ENCODE results near the gene PTH1R.

PTH1R gene

DNA sequence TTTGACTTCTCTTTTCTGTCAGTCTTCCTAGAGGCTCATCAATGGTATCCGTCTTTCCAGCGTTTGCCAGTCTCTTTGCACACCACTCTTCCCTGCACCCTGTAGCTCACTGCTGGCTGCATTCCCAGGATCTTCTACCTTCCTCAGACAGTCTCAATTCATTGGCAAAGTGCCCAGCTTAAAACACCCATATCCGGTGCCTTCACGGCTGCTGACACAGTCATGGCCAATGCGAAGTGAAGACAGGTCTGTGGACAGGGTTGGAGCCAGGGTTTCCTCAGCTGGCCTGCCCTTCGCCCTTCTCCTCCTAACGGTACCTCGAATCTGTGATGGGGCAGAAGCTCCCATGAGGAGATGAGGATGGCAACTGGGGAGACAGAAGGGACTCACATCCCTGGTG, 36.1 kb downstream of the PTH1R start:
- peak; percentile 18 for DNase-seq (ENCODE audit: low spot score)

DNA sequence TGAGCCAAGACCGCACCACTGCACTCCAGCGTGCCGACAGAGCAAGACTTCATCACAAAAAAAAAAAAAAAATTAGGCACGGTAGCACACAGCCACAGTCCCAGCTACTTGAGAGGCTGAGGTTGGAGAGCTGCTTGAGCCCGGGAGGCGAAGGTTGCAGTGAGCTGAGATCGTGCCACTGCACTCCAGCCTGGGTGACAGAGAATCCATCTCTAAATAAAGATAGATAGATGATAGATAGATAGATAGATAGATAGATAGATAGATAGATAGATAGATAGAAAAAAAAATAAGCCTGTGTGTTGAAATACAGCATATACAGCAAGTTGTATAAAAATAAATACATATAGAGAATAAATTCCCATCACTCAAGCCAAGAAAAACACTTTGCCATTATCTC, 37.3 kb downstream of the PTH1R start:
- no peak for DNase-seq (ENCODE audit: low spot score)

DNA sequence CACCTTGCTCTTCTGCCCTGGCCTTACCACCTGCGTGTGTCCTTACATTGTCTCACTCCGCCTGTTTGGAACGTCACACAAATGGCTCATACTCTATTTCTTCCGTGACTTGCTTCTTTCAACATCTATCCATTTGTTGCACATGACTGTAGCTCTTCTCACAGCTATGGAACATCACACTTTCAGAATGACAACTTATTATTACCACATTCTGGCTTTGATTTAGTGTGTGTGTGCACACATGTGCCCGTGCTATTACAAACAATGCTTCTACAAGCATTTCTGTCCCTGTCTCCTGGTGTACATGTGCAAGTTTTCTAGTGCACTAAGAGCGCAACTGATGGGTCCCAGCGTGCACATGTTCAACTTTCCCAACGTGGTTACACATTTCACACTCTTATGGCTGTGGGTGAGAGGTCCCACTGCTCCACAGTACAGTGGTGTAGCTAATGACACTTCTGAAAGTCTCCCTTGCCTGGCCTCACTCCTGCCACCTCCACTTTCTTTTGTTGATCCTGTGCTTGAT, 37.8 kb downstream of the PTH1R start:
- no peak for DNase-seq (ENCODE audit: low spot score)

DNA sequence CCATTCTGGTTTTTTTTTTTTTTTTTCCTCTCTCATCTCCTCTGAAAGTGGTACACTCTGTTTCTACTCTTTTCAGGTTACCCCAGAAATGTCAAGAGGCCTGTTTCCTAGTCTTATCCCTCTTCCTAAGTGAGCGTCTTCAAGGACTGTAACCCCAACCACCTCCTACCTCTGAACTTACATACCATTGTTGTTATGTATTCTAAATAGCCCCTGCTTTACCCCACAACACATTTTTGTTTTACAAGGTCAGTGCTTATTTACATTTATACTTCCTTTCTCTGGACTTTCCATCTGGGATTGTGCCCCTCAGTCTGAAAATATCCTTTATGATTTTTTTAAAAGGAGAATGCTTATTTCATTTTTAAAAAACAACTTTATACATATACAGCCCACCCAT, 38.8 kb downstream of the PTH1R start:
- DNase-seq (ENCODE audit: low spot score) = no peak

DNA sequence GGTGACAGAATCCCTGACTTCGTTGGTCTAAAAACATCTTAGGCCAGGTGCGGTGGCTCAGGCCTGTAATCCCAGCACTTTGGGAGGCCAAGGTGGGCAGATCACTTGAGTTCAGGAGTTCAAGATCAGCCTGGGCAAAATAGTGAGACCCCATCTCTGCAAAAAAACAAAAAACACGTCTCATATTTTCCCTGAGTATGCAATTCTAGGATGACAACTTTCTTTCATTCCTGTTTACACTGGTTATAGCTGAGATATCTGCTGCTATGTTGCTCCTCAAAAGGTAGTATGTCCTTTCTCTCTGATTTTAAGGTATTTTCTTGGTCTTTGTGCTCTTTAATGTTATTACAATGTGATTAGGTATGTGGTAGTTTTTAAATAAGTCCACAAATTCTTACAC, 39.3 kb downstream of the PTH1R start:
- no peak for DNase-seq (ENCODE audit: low spot score)

DNA sequence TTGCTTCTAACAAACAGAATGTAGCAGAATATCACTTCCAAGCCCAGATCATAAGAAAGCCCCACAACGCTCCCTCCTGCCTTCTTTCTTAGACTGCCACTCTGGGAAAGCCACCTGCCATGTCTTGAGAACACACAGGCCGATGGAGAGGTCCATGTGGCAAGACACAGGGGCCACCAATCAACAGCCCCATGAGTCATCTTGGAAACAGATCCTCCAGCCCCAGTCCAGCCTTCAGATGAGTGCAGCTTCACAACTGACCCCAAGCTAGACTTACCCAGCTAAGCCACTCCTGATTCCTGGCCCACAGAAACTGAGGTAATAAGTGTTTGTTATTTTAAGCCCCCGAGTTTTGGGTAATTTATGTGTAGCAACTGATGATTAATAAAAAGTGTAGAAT, 39.7 kb downstream of the PTH1R start:
- no peak for DNase-seq (ENCODE audit: low spot score)

DNA sequence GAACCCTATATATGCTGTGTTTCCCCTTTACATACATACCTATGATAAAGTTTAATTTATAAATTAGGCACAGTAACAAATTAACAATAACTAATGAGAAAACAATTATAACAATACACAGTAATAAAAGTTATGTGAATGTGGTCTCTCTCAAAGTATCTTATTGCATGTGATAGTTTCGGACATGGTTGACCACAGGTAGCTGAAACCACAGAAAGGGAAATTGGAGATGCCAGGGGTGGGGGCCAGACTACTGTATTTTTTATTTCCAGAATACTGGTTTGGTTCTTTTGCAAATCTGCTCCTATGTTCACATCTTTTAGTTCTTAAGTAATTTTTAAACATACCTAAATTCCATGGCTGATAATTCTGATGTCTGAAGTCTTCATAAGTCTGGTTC, 40.7 kb downstream of the PTH1R start:
- no peak for DNase-seq (ENCODE audit: low spot score)

DNA sequence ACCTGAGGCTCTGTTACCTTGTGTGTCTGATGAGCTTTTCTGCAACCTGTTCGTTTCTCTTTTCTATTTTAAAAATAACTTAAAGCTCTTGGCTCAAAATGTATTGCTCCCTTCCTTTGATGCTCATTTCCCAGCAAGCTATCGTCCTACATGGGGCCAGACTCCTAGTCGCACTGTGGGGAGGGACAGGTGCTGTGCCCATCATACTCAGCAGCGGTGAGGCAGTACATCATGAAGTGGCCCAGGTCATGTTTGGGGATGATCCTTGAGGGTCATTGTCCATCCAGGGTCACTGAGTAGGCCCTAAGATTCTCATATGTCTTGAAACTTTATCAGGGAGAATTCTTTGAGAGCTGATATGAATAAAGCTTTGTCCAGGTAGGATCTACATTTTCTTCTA, 41.1 kb downstream of the PTH1R start:
- no peak for DNase-seq (ENCODE audit: low spot score)

DNA sequence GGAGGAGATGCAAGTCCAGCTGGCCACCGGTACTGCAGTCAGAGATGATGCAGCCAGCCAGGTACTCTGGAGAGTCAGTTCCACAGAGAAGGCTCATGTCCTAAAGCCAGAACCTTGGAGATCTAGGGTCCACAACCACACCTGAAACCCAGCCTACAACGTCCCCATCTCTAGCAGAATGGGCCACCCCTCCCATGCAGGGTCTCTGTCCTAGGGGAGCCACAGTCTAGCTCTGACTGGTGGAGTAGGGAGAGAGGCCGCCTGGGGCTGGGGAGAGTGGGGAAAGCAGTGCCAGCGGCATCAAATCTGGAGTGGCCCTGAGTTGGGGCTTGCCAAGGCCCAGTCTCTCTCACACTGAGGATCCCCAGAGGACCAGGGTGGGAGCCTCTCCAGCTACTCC, 43.5 kb downstream of the PTH1R start:
- no peak for DNase-seq (ENCODE audit: low spot score)

DNA sequence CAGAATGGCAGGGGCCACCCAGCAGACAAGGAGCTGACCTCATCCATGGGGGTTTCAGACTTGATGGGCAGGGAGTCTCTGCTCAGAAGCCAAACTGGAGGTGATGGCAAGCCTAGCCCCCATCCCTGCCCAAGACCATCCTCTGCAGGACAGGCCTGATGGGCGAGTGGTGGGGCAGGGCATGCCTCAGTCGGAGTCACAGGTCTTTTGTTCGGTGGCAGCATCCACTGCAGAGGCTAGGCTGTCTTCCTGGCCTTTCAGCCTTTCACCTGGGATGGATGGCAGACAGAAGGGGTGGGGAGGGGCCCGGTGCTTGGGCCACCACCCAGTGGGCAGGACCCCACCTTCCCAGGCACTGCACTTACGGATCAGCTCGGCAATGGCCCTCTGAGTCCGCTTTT, 44.4 kb downstream of the PTH1R start:
- DNase-seq (ENCODE audit: low spot score) = no peak

DNA sequence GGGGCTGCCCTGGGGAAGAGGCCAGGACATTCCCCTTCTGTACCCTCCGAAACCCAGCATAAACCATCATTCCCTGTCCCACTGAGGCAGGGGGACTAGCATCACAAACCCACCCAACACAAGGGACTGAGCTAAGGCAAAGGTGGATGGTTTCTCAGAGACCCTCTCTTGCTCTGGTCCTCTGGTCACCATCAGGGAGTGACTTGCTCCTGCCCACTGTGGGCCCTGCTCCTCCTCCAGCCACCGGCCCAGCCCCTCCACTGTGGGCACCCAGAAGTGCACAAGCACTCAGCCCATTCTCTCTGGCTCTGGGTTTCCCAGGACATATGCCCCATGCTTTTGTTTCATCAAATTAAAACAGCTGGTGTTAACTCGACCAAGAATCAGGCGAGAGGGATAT, 44.9 kb downstream of the PTH1R start:
- DNase-seq (ENCODE audit: low spot score) = no peak

DNA sequence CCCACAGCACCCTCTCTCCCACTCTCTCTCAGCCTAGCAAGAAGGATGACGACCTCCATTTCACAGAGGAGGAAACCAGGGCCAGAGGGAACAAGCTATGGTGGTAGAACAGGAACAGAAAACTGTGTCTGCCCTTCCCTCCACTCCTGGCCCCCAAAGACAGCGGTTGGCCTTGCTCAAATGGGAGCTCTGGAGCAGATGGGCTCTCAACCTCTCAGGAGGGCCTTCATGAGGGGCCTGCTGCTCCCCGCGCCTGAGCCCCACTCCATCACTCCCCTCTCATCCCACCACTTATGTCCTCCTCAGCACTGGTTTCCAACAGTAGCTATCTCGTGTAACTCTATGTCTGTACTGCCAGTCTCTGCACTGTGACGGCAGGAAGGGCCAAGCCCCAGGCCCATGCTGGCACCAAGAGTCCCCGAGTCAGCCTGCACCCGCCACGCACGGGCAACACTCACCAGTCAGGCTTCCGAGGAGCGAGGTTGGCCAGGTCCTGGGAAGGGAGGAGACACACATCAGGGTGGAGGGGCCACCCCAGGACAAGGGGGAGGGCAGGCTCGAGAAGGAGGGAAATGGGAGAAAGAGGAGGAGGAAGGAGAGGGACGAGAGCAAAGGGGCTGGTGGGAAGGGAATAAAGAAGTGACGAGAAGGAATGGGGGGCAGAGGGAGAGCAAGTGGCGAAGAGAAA, 45.5 kb downstream of the PTH1R start:
- no peak for DNase-seq (ENCODE audit: low spot score)

DNA sequence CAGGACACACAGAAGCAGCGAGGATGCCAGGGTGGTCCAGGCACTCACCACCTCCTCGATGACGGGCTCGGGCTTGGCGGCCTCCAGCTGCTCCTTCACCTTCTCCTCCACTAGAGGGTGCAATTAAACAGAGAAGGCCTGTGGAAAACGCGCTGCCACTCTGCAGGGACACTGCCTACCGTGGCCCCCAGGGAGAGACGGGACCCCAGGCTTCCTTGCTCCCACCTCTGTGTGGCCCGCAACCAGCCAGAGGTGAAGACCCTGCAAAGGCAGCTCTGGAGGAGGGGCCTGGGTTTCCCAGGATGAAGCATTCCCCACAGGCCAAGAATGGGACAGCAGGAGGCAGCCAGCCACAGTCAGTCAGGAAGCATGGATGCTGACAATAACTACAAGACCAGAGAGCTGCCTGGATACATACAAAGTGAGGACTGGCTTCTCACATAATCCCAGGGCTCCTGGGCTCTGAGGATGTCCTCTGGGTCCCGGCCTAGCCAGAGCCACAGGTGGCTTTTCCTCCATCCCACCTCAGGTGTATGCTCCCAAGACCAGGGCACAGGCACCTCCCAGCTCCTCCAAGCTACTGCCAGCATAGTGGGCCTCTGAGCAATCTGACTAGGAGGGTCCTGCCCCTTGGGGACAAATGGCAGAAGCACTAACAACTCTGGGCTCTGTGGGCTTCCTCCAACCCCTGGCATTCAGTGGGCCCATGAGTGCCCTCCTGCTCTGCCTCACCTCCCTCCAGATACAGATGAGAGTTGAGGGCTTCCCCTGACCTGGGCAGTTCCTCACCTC, 46.2 kb downstream of the PTH1R start:
- peak; percentile 69 for DNase-seq (ENCODE audit: low spot score)

DNA sequence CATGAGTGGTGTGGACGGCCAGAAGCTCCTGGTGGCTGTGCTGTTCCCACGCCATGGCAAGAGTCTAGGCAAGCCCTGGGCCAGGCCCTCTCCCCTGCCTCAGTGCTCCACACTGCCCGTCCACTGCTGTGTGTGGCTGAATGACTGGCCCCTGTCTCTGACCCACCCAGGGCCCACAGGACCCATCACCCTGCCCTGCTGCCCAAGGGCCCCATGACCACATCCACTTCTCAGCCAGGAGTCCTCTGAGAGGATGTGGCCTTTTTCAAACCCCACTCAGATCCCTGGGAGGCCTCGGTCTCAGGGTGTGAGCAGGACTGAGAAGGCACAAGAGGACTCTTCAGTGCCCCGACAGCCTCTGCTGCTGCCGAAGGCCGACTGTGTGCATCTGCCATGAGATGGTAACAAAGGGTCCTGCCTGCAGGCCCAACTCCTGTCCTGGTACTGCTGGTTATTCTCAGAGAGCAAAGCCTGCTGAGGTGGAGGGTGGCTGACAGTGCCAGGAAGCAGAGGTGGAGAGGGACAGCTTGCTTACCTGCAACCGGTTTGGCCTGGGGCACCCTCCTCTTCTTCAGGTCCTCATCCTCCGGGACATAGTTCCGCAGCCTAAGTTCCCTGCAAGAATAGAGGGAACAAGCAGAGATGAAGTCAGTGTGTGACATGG, 47.5 kb downstream of the PTH1R start:
- no peak for DNase-seq (ENCODE audit: low spot score)

DNA sequence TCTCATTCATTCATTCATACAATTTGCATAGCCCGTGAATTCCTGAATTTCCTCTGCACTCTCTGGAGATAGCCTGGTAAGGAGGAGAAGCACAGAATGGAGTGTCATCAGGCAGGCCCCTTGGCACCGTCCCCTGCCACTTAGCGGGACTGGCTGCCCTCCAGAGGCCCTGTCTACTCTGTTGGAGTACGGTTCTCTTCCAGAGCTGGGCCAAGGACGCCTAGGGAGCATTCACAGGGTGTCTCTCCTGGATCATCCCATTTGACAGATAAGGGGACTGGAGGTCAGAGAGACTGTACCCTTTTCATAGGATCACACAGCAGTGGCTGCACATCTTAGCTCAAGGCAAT, 48.0 kb downstream of the PTH1R start:
- no peak for DNase-seq (ENCODE audit: low spot score)

DNA sequence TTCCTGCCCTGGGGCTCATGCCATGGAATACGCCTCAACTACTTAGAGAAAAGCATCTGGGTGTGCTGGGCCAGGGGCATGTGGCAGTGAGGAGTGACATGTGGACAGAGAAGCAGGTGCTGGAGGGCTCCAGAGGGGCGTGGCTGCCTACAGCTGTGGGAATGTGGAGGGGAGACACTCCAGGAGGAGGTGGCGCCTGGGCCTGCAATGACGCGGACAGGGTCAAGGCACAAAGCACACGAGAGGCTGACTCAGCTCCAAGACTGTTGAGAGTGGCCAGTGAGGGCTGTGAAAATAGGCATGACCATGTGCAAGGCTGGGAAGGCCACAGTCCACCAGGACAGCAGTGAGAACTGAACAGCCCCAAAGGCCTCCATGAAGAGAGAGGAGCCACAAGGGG, 48.5 kb downstream of the PTH1R start:
- no peak for DNase-seq (ENCODE audit: low spot score)

DNA sequence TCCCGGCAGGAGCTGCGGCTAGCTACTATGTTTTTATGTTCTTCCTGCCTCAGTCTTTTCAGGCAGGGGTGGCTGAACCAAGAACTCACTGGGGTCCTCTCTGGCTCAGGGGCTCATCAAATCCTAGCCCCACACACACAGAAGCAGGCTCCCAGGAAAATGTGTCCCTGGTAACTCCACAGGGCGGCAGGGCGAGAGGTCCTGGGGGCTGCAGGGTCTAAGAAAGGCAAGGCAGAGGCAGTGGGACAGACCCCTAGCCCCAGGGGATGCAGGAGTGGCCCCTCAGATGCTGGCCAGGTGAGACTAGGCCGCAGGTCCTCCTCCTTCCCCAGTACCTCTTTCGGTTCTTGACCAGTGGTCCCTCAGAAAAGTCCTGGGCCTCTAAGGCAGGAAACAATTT, 48.9 kb downstream of the PTH1R start:
- no peak for DNase-seq (ENCODE audit: low spot score)

DNA sequence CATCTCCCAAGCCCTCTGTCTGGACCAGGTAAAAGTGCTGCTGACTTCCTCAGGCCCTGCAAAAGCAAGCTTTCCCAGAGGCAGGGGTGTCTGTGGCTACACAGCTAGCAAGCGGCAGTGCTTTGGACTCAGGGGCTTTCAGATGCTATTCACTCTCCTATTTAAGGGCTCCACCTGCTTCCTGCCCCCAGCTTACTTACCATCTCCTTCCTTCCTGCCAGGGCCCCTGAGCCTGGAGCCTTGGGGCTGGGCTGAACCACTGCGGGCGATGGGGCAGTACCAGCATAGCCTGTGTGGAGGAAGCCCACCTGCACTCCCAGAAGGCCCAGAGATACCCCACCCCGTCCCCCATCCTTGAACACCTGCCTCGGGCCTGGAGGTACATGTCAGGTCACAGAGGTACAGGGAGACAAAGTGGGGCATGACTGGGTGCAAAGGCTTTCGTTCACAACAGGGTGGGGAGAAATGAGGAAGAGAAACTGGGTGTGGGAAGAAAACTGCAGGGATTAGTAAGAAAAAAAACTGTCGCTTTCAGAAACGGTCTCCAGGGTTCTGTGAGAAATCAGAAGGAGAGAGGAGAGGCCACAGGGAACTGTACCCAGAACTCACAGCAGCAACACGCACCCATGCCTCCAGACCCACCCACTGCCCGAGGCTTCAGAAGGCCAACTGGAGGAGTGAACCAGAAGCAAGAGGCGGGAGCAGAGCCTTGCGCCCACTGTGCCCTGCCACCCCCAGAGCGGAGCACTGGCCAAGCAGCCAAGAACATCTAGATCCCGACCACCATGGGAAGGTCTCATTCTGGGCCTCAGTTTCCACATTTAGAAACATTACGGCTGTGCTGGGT, 49.6 kb downstream of the PTH1R start:
- DNase-seq (ENCODE audit: low spot score) = no peak

DNA sequence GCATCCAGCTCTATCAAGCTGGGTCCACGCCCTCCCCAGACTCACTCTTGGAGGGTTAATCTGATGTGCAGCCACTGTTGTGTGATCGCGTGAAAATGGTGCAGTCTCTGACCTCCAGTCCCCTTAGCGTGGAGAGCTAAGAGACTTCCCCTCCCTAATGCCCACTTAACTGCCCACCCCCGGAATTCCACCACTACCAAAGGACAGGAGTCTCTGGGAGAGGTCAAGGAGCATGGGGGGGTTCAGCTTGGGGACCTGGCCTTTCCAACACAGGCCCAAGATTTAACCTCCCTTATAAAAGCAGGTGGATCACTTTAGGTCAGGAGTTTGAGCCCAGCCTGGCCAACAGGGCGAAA, 50.2 kb downstream of the PTH1R start:
- no peak for DNase-seq (ENCODE audit: low spot score)

DNA sequence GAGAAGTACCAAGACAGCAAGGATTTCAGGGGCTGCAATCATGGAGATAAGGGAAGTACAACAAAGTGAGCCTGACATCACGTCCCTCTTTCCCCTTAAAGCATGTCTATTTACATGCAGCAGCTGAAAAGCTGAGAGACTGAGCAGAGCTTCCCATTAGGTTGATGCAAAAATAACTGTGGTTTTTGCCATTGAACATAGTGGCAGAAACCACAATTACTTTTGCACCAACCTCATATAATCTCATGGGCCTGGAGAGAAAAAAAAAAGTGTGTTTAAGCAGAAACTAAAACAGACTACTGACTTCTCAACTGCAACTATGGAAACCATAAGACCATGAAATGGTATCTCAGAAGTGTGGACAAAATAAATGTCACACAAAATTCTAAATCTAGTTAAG, 50.8 kb downstream of the PTH1R start:
- DNase-seq (ENCODE audit: low spot score) = no peak

DNA sequence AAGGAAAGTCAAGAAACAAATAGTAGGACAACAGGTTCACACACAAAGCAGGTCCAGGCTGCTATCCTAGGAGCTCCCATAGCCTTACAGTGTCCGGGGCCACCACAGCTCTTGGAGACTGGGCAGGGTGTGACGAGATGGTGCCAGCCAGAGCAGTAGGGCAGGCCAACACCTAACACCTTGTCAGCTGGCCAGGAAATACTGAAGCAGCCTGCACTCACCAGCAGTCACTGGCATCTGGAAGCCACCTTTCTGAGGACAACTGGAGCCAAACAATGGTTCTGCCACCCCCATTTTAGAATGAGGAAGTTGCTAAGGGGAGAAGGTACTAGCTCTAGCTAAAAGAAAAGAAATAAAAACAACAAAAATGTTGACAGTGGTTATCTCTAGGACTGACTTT, 51.8 kb downstream of the PTH1R start:
- no peak for DNase-seq (ENCODE audit: low spot score)

DNA sequence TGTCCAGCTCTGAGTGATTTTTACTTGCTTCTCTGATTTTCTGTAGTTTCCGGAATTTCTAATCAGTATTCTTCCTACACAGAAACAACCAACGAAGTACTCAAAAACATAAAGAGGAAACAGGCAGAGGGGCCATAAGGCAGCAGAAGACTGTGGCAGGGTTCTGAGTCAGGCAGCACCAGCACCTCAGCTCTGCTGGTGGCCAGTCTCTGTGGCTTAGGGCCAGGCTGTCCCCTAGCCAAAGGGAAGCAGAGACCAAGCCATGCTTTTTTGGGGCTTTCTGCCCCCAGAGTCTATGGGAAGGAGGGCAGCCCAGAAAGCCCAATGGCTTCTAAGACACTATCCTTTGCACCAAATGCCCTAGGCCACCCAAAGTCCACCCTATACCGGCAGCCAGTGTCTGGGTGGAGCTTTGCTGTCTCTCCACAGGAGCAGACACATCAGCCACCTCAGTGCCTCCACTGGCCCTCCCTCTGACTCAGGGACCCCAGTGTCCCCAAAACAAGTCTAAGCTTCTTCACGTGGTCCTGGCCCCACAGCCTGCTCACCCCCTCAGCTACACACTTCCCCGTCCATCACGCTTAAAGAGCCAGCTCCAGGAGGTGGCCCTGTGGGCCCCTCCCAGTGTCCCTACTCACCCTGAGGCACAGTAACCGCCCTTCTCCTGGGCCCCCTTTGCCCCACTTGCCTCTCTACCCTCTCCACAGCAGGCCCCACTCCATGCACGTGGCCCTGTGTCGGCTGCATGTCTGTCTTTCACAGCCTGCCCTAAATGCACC, 52.8 kb downstream of the PTH1R start:
- no peak for DNase-seq (ENCODE audit: low spot score)
